HG02571 (cell line): Measurements from ENCODE around the gene IL1R2.

ENCODE experiments used
- ATAC-seq: cut with Tn5 transposase; IDR thresholded peaks from one replicate; pipeline ENCODE4 v1.9.1; 2021; ENCODE audit warnings: mild to moderate bottlenecking, moderate library complexity; ENCODE audit not compliant: unreplicated experiment

Gene IL1R2

GRCh38 chr2:102034683-102035548 is 43.2 kb downstream of the IL1R2 start:
- no peak for ATAC-seq

- no peak for ATAC-seq
Measured at GRCh38 chr2:102037681-102038080, 45.9 kb downstream of the IL1R2 start.

GRCh38 chr2:102040229-102040628 is 48.5 kb downstream of the IL1R2 start:
- no peak for ATAC-seq

GRCh38 chr2:102041351-102041750 is 49.6 kb downstream of the IL1R2 start:
- ATAC-seq = no peak

- ATAC-seq = no peak
Measured at GRCh38 chr2:102042196-102043081, 50.7 kb downstream of the IL1R2 start.

- no peak for ATAC-seq
Measured at GRCh38 chr2:102043560-102043959, 51.8 kb downstream of the IL1R2 start.

GRCh38 chr2:102044235-102044896 is 52.6 kb downstream of the IL1R2 start:
- no peak for ATAC-seq

- no peak for ATAC-seq
Measured at GRCh38 chr2:102044967-102045489, 53.3 kb downstream of the IL1R2 start.

GRCh38 chr2:102045697-102046096 is 53.9 kb downstream of the IL1R2 start:
- no peak for ATAC-seq

- no peak for ATAC-seq
Measured at GRCh38 chr2:102046135-102046986, 54.6 kb downstream of the IL1R2 start.

- ATAC-seq = no peak
Measured at GRCh38 chr2:102048465-102048864, 56.7 kb downstream of the IL1R2 start.

- ATAC-seq = no peak
Measured at GRCh38 chr2:102049756-102050443, 58.1 kb downstream of the IL1R2 start.

- no peak for ATAC-seq
Measured at GRCh38 chr2:102050854-102051391, 59.2 kb downstream of the IL1R2 start.

GRCh38 chr2:102051692-102052277 is 60.0 kb downstream of the IL1R2 start:
- no peak for ATAC-seq

- no peak for ATAC-seq
Measured at GRCh38 chr2:102052365-102052764, 60.6 kb downstream of the IL1R2 start.

GRCh38 chr2:102053096-102053495 is 61.3 kb downstream of the IL1R2 start:
- no peak for ATAC-seq

- no peak for ATAC-seq
Measured at GRCh38 chr2:102055346-102055990, 63.7 kb downstream of the IL1R2 start.

- ATAC-seq = no peak
Measured at GRCh38 chr2:102056079-102056581, 64.4 kb downstream of the IL1R2 start.
